ENCODE data around the gene WNT16.
"Not testable (repeated sequence)": the region's sequence is repeated elsewhere in the genome, so short reads cannot be mapped to it uniquely, and the experiment has no call there.

Gene WNT16, protein sequence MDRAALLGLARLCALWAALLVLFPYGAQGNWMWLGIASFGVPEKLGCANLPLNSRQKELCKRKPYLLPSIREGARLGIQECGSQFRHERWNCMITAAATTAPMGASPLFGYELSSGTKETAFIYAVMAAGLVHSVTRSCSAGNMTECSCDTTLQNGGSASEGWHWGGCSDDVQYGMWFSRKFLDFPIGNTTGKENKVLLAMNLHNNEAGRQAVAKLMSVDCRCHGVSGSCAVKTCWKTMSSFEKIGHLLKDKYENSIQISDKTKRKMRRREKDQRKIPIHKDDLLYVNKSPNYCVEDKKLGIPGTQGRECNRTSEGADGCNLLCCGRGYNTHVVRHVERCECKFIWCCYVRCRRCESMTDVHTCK
- 0 reads per million in 4 donors for total RNA-seq

- no peak for DNase-seq
Observed at GRCh38 chr7:121328508-121329190, at the start of gene WNT16. TSS of gene WNT16 (plus strand) at chr7:121329000. CDS start at chr7:121329293, 293 bp downstream.

GRCh38 chr7:121279060-121279620 lies 49.7 kb upstream of the WNT16 start:
- peak in 1 of 5 donors; percentile 1 for DNase-seq

- DNase-seq = no peak
Observed at GRCh38 chr7:121279822-121280221, 49.0 kb upstream of the WNT16 start.

GRCh38 chr7:121280656-121281055 lies 48.1 kb upstream of the WNT16 start:
- DNase-seq = no peak

- DNase-seq = no peak
Observed at GRCh38 chr7:121282129-121282528, 46.7 kb upstream of the WNT16 start.

DNA sequence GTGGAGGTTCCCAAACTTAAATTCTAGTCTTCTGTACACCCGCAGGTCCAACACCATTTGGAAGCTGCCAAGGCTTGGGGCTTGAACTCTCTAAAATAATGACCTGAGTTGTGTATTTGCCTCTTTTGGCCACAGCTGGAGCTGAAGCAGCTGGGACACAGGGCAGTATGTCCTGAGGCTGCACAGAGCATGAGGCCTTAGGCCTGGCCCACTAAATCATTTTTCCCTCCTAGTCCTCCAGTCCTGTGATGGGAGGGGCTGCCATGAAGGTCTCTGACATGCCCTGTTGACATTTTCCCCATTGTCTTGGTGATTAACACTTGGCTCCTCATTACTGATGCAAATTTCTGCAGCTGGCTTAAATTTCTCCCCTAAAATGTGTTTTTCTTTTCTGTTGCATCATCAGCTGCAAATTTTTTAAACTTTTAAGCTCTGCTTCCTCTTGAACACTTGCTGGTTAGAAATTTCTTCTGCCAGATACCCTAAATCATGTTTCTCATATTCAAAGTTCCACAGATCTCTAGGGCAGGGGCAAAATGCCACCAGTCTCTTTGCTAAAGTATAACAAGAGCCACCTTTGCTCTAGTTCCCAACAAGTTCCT lies 43.6 kb upstream of the WNT16 start:
- DNase-seq = no peak

GRCh38 chr7:121286186-121286585 lies 42.6 kb upstream of the WNT16 start:
- DNase-seq = no peak

- DNase-seq = no peak
Observed at GRCh38 chr7:121286742-121287734, 41.8 kb upstream of the WNT16 start.

GRCh38 chr7:121288894-121289293 lies 39.9 kb upstream of the WNT16 start:
- no peak for DNase-seq

DNA sequence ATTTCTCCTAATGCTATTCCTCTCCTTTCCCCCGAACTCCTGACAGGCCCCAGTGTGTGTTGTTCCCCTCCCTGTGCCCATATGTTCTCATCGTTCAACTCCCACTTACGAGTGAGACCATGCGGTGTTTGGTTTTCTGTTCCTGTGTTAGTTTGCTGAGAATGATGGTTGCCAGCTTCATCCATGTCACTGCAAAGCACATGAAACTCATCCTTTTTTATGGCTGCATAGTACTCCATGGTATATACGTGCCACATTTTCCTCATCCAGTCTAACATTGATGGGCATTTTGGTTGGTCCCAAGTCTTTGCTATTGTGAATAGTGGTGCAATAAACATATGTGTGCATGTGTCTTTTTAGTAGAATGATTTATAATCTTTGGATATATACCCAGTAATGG lies 38.9 kb upstream of the WNT16 start:
- DNase-seq = not testable (repeated sequence)

DNA sequence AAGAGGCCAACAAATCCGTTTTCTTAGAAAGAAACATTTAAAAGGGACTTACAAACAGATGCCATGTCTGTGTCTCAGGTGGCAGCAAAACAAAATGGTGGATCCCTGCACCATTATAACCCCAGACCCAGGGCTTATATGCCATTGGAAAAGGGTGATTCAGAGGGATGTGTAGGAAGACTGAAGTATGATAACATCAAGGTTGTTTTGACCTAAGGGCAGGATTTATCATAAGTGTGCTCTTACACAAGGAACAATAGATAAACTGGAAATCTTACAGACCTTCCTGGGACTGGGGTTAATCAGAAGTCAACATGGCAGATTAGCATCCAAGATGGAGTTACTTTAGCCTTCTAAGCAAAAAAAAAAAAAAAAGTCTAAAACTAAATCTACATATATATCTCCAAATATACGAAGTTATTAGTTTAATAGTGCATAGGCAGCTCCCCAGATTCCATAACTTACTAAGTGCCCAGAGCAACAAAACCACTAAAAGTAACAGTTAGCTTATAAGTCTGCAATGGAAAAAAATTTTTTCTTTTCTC lies 34.3 kb upstream of the WNT16 start:
- DNase-seq = no peak

DNA sequence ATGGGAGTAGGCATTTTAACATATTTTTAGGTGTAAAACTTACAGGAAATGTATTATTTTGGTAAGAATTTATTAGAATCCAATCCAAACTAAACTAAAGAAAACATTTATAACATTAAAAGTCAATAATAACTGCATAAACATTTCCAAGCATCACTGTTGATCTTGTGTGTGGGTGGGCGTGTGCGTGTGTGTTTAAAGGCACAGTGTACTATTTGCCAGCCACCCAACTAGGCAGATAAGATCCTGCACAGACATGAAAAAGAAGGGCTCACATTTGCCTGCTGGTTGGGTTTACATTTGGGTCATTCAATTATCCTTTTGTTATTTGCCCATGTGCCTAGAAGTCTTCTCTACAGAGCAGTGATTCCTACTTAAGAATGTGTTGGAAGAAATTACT lies 31.0 kb upstream of the WNT16 start:
- no peak for DNase-seq

GRCh38 chr7:121298831-121299239 lies 30.0 kb upstream of the WNT16 start:
- no peak for DNase-seq

DNA sequence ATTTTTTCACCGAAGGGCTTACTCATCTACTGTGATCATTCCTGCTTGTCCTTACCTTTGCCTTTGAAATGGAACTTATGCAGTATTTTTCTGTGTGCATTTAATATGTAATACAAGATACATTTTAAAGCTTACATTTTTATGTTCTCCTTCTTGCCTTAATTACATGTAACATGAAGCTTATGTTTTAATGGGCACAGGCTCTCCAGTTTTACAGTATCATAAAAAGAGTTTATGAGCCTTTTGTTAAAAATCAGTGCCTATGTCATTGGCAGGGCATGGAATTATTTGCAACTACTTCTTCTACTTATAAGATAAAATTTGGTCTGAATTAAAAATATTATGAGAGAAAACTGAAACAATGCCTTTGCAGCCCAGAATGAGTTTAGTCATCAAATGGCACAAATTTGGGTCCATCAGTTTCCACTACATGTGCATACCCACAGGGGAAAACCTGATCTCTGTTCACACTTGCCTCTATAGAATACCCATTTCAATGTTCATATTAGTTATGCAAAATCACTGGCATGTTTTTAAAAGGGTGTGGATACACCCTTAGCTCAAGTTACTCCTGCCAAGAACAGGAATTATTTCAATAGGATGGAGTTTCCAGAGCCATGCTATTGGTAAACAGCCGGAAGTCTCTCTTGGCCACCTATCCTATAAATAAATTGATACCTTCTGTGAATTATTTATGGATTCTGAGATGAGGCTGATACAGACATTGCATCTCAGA lies 27.9 kb upstream of the WNT16 start:
- no peak for DNase-seq

DNA sequence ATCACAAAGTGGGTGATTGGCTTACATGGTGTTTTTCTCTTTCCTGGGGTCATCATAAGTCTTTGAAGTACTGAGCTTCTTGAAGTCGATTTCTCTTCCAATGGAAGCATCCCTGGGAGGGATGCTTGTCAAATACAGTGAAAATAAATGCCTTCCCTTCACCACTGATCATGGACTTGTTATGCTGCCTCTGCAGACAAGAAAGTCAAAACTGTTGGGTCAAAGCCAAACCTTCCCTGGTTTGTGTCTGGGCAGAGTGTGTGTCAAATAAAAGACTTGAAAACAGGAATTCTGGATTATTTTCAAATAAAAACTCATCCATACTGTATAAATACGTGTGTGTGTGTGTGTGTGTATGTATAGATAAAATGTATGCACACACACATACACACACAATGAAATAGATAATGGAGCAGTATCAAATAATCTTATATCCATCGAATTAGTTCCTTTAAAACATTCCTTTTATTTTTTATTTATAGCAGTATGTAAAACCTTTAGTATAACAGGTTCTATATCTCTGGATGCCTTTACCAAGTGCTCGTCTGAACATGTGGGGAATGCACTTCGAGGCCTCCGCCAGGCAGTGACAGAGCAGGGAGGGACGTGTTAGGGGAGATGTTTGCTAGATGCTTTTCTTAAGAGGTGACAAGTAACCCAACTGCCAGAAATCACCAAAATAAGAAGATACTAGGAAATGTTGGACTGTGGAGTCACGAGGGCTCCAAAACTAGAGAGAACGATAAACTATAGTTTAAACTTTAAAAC lies 27.2 kb upstream of the WNT16 start:
- DNase-seq = no peak

DNA sequence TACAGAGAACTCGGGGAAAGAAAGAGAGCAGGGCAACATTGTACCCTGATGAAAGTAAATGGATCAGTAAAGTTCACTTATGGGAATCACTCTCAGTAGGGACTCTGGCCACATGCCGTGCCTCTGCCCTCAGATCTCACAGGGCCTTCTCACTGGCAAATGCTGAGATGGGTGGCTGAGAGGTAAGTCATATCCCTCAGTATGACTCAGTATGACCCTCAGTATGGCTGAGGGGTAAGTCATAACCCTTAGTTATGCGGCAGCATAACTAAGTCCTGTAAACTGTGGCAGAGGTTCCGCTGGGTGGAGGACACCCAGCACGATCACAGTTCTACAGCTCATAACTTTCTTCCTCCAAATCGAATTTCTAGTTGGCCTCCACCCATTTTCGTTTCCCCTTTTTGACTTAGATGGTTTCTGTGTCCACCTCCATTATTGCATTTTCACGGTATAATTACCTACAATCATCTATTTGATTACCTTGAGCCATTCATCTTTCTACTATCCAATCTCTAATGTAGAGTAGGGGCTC lies 26.5 kb upstream of the WNT16 start:
- DNase-seq = no peak

- no peak for DNase-seq
Observed at GRCh38 chr7:121303422-121304101, 25.2 kb upstream of the WNT16 start.

DNA sequence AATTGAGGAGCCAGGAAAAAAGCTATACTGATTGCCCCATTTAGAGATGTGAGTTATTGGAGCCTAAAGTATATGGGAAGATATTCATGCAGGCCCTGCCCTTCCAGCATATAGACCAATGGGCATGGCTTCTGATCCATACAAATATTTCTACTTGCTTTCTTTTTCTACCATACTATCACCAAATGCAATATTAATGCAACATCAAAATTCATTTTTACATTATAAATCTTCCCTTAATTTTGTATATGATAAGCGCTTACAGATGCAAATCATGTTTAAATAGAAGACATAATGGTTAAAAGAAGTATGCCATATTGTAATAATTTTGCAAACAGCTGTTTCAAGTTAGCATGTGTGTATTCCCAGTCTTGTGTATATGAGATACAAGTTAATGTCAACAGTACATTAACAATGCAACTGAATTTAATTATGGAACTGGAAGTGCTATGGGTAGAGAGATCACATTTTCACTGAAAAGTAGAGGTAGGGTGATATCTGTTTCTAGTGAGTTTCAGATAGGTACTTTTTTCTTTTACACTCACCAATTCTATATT lies 24.6 kb upstream of the WNT16 start:
- DNase-seq = no peak

DNA sequence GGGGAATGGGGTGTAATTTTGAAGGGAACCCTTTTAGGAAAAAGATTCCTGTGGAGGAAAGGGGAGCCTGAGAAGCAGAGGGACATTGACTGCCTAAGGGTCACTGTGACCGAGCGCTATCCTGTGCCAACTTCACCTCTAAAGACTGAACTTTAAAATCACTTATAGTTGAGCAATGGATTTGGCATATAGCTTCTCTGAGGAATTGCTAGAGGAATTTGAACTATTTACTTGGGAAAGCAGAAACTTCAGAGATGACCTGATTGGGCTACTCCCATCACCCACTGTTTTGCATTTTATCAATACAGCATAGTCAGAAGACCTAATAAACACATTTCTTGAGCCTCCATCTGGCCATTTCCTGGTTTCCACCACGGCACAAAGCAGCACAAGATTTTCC lies 23.7 kb upstream of the WNT16 start:
- DNase-seq = no peak

Data from T-helper 1 cell (primary cell).